Trophoblast cell (in vitro differentiated cells and primary cell): ENCODE measurements around the gene RASL11A.

Experiments used
- DNase-seq, 2 donors: peaks; one replicate each; pipeline ENCODE4 v3.0.0-alpha.2; 2016
- H2AFZ ChIP-seq: 2 replicates; pipeline ENCODE4 v1.6.1; 2013; ENCODE audit warnings: low read length, moderate library complexity, mild to moderate bottlenecking; ENCODE audit not compliant: insufficient read depth, poor library complexity
- H2AK5ac ChIP-seq: 2 replicates; pipeline ENCODE4 v1.6.1; 2013; ENCODE audit warnings: mild to moderate bottlenecking, low read length
- H2BK120ac ChIP-seq: 2 replicates; pipeline ENCODE4 v1.6.1; 2013; ENCODE audit warnings: low read length, mild to moderate bottlenecking, moderate library complexity; ENCODE audit not compliant: insufficient read depth, poor library complexity
- H2BK12ac ChIP-seq: 2 replicates; pipeline ENCODE4 v1.6.1; 2013; ENCODE audit warnings: mild to moderate bottlenecking, low read length, moderate library complexity
- H2BK5ac ChIP-seq: 2 replicates; pipeline ENCODE4 v1.6.1; 2013; ENCODE audit warnings: low read length, low read depth, moderate library complexity, mild to moderate bottlenecking; ENCODE audit not compliant: poor library complexity
- H3K14ac ChIP-seq: 2 replicates; pipeline ENCODE4 v1.6.1; 2013; ENCODE audit warnings: mild to moderate bottlenecking, low read length
- H3K18ac ChIP-seq: 2 replicates; pipeline ENCODE4 v1.6.1; 2013; ENCODE audit warnings: mild to moderate bottlenecking, low read length
- H3K23ac ChIP-seq: 2 replicates; pipeline ENCODE4 v1.6.1; 2013; ENCODE audit warnings: low read length
- H3K27ac ChIP-seq: 2 replicates; pipeline ENCODE4 v1.5.1; 2013; ENCODE audit warnings: low read depth, mild to moderate bottlenecking, inconsistent platforms, low read length, moderate library complexity
- H3K27me3 ChIP-seq: 2 replicates; pipeline ENCODE4 v1.6.1; 2013; ENCODE audit warnings: inconsistent platforms, mild to moderate bottlenecking, low read length, moderate library complexity; ENCODE audit not compliant: insufficient read depth
- H3K36me3 ChIP-seq, 2 experiments: 1 replicate in 1 of 2; 2 replicates in 1 of 2; pipeline ENCODE4 v1.6.1; 2013; ENCODE audit warnings: low read length in 2 of 2, mild to moderate bottlenecking in 2 of 2, moderate library complexity in 1 of 2; ENCODE audit not compliant: insufficient read depth in 2 of 2, control insufficient read depth in 1 of 2
- H3K4ac ChIP-seq: 2 replicates; pipeline ENCODE4 v1.6.1; 2013; ENCODE audit warnings: low read depth, mild to moderate bottlenecking, low read length, moderate library complexity
- H3K4me1 ChIP-seq, 2 experiments: 1 replicate in 1 of 2; 2 replicates in 1 of 2; pipeline ENCODE4 v1.6.1; 2013; ENCODE audit warnings: low read length in 2 of 2, mild to moderate bottlenecking in 2 of 2, moderate library complexity in 1 of 2; ENCODE audit not compliant: insufficient read depth in 2 of 2, control insufficient read depth in 1 of 2
- H3K4me2 ChIP-seq: 2 replicates; pipeline ENCODE4 v1.6.1; 2013; ENCODE audit warnings: inconsistent platforms, mild to moderate bottlenecking, low read length, moderate library complexity
- H3K4me3 ChIP-seq: 2 replicates; pipeline ENCODE4 v1.5.1; 2013; ENCODE audit warnings: mild to moderate bottlenecking, low read depth, low read length, inconsistent platforms
- H3K79me1 ChIP-seq: one replicate; pipeline ENCODE4 v1.6.1; 2013; ENCODE audit warnings: low read length
- H3K79me2 ChIP-seq: 2 replicates; pipeline ENCODE4 v1.6.1; 2013; ENCODE audit warnings: low read length, mild to moderate bottlenecking; ENCODE audit not compliant: control insufficient read depth, insufficient read depth, poor library complexity
- H3K9ac ChIP-seq: 2 replicates; pipeline ENCODE4 v1.6.1; 2013; ENCODE audit warnings: mild to moderate bottlenecking, low read length
- H3K9me3 ChIP-seq: 2 replicates; pipeline ENCODE4 v1.6.1; 2013; ENCODE audit warnings: low read depth, mild to moderate bottlenecking, control low read depth, inconsistent platforms, low read length; ENCODE audit not compliant: insufficient read depth
- H4K12ac ChIP-seq: 2 replicates; pipeline ENCODE4 v1.6.1; 2013; ENCODE audit warnings: low read depth, mild to moderate bottlenecking, low read length, moderate library complexity
- H4K8ac ChIP-seq: 2 replicates; pipeline ENCODE4 v1.6.1; 2013; ENCODE audit warnings: low read depth, mild to moderate bottlenecking, low read length, moderate library complexity
- H4K91ac ChIP-seq: one replicate; pipeline ENCODE4 v1.6.1; 2013; ENCODE audit warnings: low read depth, mild to moderate bottlenecking, low read length, moderate library complexity
- WGBS: extraction: QIAGEN DNeasy Blood & Tissue Kit; methylation state at CpG from one replicate; pipeline ENCODE4 v1.1.7; 2013; ENCODE audit warnings: missing lambda C conversion rate; ENCODE audit not compliant: insufficient read length, insufficient coverage; ENCODE audit errors: extremely low coverage; 5-methylcytosine and 5-hydroxymethylcytosine counted together

The RASL11A gene

GRCh38 chr13:27293076-27293691, 22.6 kb downstream of the RASL11A start:
- H3K4me3 ChIP-seq = no peak overlapping the region
- H3K4ac ChIP-seq = no peak overlapping the region
- H3K4me2 ChIP-seq = no peak overlapping the region
- no peaks in the 10 kb centered on the region for H3K79me1 ChIP-seq
- no peak overlapping the region for H2AK5ac ChIP-seq
- H3K27me3 ChIP-seq = no peaks in the 10 kb centered on the region
- H2BK120ac ChIP-seq = no peak overlapping the region
- no peak overlapping the region for H2BK12ac ChIP-seq
- no peak overlapping the region for H3K14ac ChIP-seq
- H4K12ac ChIP-seq = no peak overlapping the region
- DNase-seq = no peak
- no peaks in the 10 kb centered on the region for H3K36me3 ChIP-seq
- no peak overlapping the region for H3K18ac ChIP-seq
- H4K91ac ChIP-seq = no peak overlapping the region
- H3K9ac ChIP-seq = no peak overlapping the region
- H3K27ac ChIP-seq = no peak overlapping the region
- H3K79me2 ChIP-seq = no peaks in the 10 kb centered on the region
- no peak overlapping the region for H2BK5ac ChIP-seq
- no peak overlapping the region for H4K8ac ChIP-seq
- H3K23ac ChIP-seq = no peak overlapping the region
- no peak overlapping the region for H2AFZ ChIP-seq
- no CpG with 5 or more reads among the region's 8 CpGs for WGBS
- H3K9me3 ChIP-seq = no peaks in the 10 kb centered on the region
- no peaks in the 10 kb centered on the region for H3K4me1 ChIP-seq

- H2BK12ac ChIP-seq = no peak overlapping the region
These were observed 23.4 kb downstream of the RASL11A start for GRCh38 chr13:27293873-27294515.

GRCh38 chr13:27295096-27295495, 24.5 kb downstream of the RASL11A start:
- no peaks in the 10 kb centered on the region for H3K36me3 ChIP-seq
- H3K4me3 ChIP-seq = no peak overlapping the region
- H3K27me3 ChIP-seq = no peaks in the 10 kb centered on the region
- H2BK12ac ChIP-seq = no peak overlapping the region
- H3K4ac ChIP-seq = no peak overlapping the region
- H4K91ac ChIP-seq = no peak overlapping the region
- H3K79me2 ChIP-seq = no peaks in the 10 kb centered on the region
- no peak overlapping the region for H4K12ac ChIP-seq
- no peaks in the 10 kb centered on the region for H3K79me1 ChIP-seq
- H2AFZ ChIP-seq = no peak overlapping the region
- no peak overlapping the region for H3K27ac ChIP-seq
- WGBS = no CpG with 5 or more reads among the region's 7 CpGs
- H3K18ac ChIP-seq = no peak overlapping the region
- H3K14ac ChIP-seq = no peak overlapping the region
- H4K8ac ChIP-seq = no peak overlapping the region
- H3K9me3 ChIP-seq = no peaks in the 10 kb centered on the region
- no peak for DNase-seq
- H3K4me2 ChIP-seq = no peak overlapping the region
- no peak overlapping the region for H2BK120ac ChIP-seq
- no peak overlapping the region for H3K9ac ChIP-seq
- no peaks in the 10 kb centered on the region for H3K4me1 ChIP-seq
- no peak overlapping the region for H3K23ac ChIP-seq
- no peak overlapping the region for H2AK5ac ChIP-seq
- H2BK5ac ChIP-seq = no peak overlapping the region

More at GRCh38 chr13:27293873-27294515, 23.4 kb downstream of the RASL11A start:
- Histone ChIP-seq H3K4ac (no peak overlapping the region), H3K9ac (no peak overlapping the region), H3K4me2 (no peak overlapping the region), H2BK120ac (no peak overlapping the region), H2AK5ac (no peak overlapping the region), H3K4me3 (no peak overlapping the region), H4K8ac (no peak overlapping the region), H3K36me3 (no peaks in the 10 kb centered on the region), H4K91ac (no peak overlapping the region), H3K23ac (no peak overlapping the region), H3K9me3 (no peaks in the 10 kb centered on the region), H3K4me1 (no peaks in the 10 kb centered on the region), H3K27ac (no peak overlapping the region), H2BK5ac (no peak overlapping the region), H3K18ac (no peak overlapping the region), H3K79me2 (no peaks in the 10 kb centered on the region), H4K12ac (no peak overlapping the region), H2AFZ (no peak overlapping the region), H3K27me3 (no peaks in the 10 kb centered on the region), H3K79me1 (no peaks in the 10 kb centered on the region), H3K14ac (no peak overlapping the region)
- DNase-seq = no peak
- WGBS = no CpG with 5 or more reads among the region's 4 CpGs

DNA sequence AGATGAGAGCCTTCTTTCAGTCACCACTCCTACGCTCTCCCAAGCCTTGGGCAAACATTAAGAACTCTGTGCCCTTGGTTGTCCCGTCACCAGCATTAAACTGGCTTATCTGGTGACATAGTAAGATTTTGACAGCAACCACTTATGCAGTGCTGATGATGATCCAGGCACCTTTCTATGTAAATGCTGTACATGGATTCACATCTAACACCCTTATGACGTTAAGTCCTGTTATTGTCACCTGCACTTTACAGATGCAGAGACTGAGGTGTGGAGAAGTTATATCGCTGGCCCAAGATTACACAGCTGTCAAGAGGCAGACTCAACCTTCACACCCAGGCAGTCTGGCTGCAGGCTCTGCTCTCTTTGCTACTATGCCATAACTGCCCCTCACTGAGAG, 25.0 kb downstream of the RASL11A start:
- H3K4ac ChIP-seq = no peak overlapping the region
- no peaks in the 10 kb centered on the region for H3K9me3 ChIP-seq
- H3K27me3 ChIP-seq = no peaks in the 10 kb centered on the region
- H3K4me3 ChIP-seq = no peak overlapping the region
- no peak overlapping the region for H2BK120ac ChIP-seq
- H2AK5ac ChIP-seq = no peak overlapping the region
- no peak overlapping the region for H4K8ac ChIP-seq
- H3K27ac ChIP-seq = no peak overlapping the region
- no peaks in the 10 kb centered on the region for H3K79me1 ChIP-seq
- DNase-seq = no peak
- no peak overlapping the region for H2AFZ ChIP-seq
- no CpG with 5 or more reads among the region's 4 CpGs for WGBS
- no peaks in the 10 kb centered on the region for H3K79me2 ChIP-seq
- no peak overlapping the region for H4K91ac ChIP-seq
- H2BK12ac ChIP-seq = no peak overlapping the region
- H3K36me3 ChIP-seq = no peaks in the 10 kb centered on the region
- H3K14ac ChIP-seq = no peak overlapping the region
- H3K18ac ChIP-seq = no peak overlapping the region
- H2BK5ac ChIP-seq = no peak overlapping the region
- no peak overlapping the region for H4K12ac ChIP-seq
- H3K4me2 ChIP-seq = no peak overlapping the region
- H3K23ac ChIP-seq = no peak overlapping the region
- no peak overlapping the region for H3K9ac ChIP-seq
- H3K4me1 ChIP-seq = no peaks in the 10 kb centered on the region
